22Rv1 (cell line): ENCODE measurements around the gene C12orf75.

Experiments
- CTCF ChIP-seq: fragments of 450-650 bp; IDR thresholded peaks from 2 replicates; pipeline ENCODE4 v1.5.1; 2017; ENCODE audit warnings: mild to moderate bottlenecking
- ZFX ChIP-seq: fragments of 450-650 bp; IDR thresholded peaks from 2 replicates; pipeline ENCODE4 v1.6.1; 2017; ENCODE audit warnings: antibody characterized with exemption, borderline replicate concordance

GRCh38 chr12:105296116-105297089, 34.1 kb upstream of the C12orf75 start:
- TF ChIP-seq CTCF: no peak
- no peak for TF ChIP-seq ZFX
